Measurements from ENCODE around the gene WDR75. TPM values are rescaled to one million over a fixed set of nuclear protein-coding genes. Genes with fewer than 3 reads are reported as not detected.
A peak's percentile ranks its signal among the peaks of the same experiment; 100 is the strongest.

WDR75 gene
- 60.6 TPM for total RNA-seq

DNA sequence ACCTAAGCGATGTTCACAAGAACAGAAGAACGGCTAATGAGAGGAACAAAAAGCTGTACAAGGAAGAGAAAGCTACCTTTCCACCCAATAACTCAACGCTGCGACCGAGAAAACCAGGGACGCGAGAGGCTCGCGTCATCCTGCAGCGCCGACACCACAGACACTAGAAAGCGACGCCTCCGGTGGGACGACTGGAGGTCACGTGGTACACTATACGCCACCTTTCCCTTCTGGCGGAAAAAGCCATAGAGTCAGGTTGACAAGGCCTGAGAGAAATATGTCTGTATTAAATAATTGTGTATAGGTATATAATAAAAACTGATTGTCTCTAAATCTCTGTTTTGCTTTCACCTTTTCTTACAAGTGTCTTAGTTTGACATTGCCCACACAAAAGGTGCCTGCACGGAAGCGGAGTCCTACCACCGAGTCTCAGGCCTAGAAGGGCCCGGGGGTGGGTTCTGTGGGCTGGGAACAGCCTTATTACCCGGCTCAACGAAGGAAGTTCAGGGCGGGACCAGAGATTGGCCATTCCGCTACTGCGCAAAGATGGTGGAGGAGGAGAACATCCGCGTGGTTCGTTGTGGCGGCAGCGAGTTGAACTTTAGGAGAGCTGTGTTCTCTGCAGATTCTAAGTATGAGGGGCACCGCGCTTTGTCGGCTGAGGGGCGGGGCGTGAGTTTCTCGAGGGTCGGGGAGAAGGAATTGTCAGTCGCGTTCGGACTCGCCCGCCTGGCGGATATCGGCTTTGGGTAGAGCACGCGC lies at the start of gene WDR75:
Gene WDR75 (plus strand): TSS at position 528 of the 762 bp plus-strand sequence. CDS start 19 bp downstream, at position 547.
- Histone ChIP-seq H3K4me3 (ENCODE audit: low read length) (peak within 1 kb of the TSS; percentile 81), H3K27me3 (ENCODE audit: insufficient read depth, low read length) (no peaks in the 10 kb centered on the region), H3K9me3 (ENCODE audit: low read depth, low read length) (no peaks in the 10 kb centered on the region), H3K4me1 (ENCODE audit: insufficient read depth, low read length) (peaks cover 14% of the 10 kb centered on the region)

DNA sequence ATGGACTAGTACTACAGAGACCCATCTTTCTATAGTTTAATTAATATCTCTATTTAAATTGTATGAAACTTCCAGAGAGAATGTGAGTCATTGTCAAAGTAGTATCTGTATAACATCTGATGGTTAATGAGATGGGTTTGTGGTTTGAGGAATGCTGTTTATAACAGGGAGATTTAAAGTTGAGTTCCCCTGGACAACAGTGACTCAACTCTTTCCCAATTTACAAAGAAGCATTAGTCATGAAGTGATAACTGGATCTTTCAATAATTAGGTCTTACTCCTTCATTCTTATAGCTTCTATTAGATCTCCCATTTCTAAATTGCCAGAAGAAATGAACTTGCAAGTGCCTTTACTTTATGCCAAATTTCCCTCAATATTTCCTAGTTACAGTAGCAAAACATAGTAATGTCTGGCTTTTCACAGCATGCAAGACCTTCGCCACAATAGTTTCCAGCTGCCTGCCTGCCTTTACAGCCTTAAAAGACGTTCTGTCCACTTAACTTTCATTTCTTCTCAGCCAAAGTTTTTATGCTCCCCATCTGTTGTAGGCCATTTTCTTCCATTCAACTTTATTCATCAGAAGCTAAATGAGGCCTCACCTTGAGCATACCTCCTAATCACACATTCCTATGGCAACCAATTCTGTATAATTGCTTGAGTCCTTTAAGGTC lies 47.7 kb upstream of the WDR75 start:
- Histone ChIP-seq H3K4me1 (ENCODE audit: insufficient read depth, low read length) (no peaks in the 10 kb centered on the region), H3K4me3 (ENCODE audit: low read length) (no peak overlapping the region), H3K9me3 (ENCODE audit: low read depth, low read length) (peaks cover 7% of the 10 kb centered on the region), H3K27me3 (ENCODE audit: insufficient read depth, low read length) (no peaks in the 10 kb centered on the region)

DNA sequence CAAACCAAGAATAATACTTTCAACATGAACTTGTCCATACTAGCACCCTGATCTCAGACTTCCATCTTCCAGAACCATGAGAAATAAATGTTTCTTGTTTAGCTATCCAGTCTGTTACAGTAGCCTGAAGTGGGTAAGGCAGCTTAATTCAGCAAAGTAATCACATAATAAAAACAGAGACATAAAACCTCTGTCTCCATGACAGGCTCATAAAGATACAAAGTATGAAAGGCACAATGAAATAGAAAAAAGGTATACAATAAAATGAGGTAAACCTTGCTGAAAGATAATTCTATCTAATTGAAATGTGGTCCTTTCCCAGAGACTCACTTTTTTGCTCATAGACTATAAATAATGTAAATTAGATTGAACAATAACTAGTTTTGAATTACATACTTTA lies 46.7 kb upstream of the WDR75 start:
- Histone ChIP-seq H3K4me3 (ENCODE audit: low read length) (no peak overlapping the region), H3K9me3 (ENCODE audit: low read depth, low read length) (peaks cover 7% of the 10 kb centered on the region), H3K27me3 (ENCODE audit: insufficient read depth, low read length) (no peaks in the 10 kb centered on the region), H3K4me1 (ENCODE audit: insufficient read depth, low read length) (no peaks in the 10 kb centered on the region)

DNA sequence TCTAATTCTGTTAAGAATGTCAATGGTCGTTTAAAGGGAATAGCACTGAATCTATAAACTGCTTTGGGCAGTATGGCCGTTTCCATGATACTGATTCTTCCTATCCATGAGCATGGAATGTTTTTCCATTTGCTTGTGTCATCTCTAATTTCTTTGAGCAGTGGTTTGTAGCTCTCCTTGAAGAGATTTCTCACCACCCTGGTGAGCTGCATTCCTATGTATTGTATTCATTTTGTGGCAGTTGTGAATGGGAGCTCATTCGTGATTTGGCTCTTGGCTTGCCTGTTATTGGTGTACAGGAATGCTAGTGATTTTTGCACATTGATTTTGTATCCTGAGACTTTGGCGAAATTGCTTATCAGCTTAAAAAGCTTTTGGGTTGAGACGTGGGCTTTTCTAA lies 38.3 kb upstream of the WDR75 start:
- Histone ChIP-seq H3K4me1 (ENCODE audit: insufficient read depth, low read length) (no peaks in the 10 kb centered on the region), H3K9me3 (ENCODE audit: low read depth, low read length) (peaks cover 7% of the 10 kb centered on the region), H3K27me3 (ENCODE audit: insufficient read depth, low read length) (no peaks in the 10 kb centered on the region), H3K4me3 (ENCODE audit: low read length) (no peak overlapping the region)

DNA sequence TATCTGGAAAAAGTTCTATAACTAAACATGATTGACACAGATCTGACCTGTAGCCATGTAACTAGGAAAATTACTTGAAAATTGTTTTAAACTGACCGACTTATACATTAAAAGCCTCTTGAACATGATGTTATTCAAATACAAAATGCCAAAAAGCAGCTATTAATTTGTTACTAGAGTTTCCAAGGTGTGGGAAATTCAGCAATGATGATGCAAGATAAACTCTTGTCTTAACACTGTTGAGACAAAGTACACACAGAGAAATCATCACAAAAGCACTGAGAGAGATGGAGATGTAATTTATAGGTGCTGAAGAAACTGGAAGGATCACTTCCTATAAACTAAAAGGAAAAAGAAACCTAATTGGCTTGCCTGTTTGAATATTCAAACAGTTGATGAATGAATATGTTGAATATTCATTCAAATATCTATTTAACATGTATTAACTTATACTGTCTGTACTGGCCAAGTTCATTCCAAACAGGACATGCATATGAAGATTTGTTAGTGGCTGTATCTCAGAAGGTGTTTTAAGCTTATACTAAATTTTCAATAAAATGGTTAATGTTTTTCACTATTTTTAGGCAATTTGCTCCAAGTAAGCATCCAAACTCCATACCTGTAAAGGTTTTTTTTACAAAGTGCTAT lies 34.6 kb upstream of the WDR75 start:
- H3K4me1 ChIP-seq (ENCODE audit: insufficient read depth, low read length), result no peaks in the 10 kb centered on the region
- no peak overlapping the region for H3K4me3 ChIP-seq (ENCODE audit: low read length)
- H3K27me3 ChIP-seq (ENCODE audit: insufficient read depth, low read length), result no peaks in the 10 kb centered on the region
- no peaks in the 10 kb centered on the region for H3K9me3 ChIP-seq (ENCODE audit: low read depth, low read length)

DNA sequence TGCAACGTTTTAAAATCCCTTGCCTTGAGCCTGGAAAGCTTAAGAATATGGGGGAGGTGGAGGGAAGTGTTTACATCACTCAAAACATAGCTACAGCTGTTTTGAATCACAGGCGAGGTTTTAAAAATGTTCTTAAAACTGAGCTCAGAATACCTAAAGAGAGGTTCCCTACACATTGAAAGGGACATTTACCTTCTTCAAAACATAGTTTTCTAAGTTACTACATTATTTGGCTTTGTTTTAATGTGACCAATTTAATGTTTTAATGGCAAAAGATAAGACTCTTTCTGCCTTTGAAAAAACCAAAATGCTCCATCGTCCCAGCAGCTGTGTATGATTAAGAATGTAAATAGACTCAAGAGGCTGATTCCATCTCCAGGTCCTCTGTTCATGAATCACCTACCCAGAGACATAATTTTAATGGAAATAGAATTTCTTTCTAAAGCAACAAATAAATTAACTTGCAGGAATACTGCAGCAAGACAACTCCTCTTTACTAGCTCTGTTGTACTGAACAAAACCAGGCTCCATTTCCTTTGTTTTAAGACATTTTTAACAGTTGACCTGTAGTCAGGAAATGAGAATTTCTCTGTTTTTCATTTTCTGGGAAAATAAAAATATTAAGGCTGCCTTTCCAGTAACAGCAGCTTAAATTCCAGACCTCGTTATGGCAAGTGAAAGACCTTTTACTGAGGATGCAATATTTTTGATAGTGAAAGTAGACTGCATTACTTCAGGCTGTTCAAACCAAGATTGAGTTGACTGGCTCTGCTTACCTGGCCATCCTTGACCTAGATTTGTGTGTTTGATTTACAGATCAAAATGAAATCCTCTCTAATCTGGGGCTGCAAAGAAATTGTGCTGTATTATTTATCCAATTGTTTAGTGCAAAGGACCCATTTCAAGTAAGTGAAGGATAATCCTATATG lies 33.7 kb upstream of the WDR75 start:
- Histone ChIP-seq H3K9me3 (ENCODE audit: low read depth, low read length) (no peaks in the 10 kb centered on the region), H3K4me3 (ENCODE audit: low read length) (no peak overlapping the region), H3K4me1 (ENCODE audit: insufficient read depth, low read length) (no peaks in the 10 kb centered on the region), H3K27me3 (ENCODE audit: insufficient read depth, low read length) (no peaks in the 10 kb centered on the region)

DNA sequence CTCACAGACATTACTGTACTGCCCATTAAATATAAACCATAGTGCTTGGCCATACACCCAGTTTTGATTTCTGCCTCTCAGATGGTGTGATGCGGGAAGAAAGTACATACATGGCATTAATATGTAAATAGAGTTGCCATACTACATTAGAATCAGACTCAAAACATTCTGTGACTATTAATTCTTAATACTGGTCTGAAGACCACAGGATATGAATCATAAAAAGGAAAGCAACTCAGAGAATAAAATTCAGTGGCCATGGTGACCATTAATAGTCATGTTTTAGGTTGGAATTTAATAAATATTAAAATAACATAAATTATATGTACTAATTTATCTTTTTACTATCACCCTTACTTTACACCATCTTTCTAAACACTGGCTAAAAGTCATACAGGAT lies 33.0 kb upstream of the WDR75 start:
- Histone ChIP-seq H3K27me3 (ENCODE audit: insufficient read depth, low read length) (no peaks in the 10 kb centered on the region), H3K4me3 (ENCODE audit: low read length) (no peak overlapping the region), H3K9me3 (ENCODE audit: low read depth, low read length) (no peaks in the 10 kb centered on the region), H3K4me1 (ENCODE audit: insufficient read depth, low read length) (no peaks in the 10 kb centered on the region)

DNA sequence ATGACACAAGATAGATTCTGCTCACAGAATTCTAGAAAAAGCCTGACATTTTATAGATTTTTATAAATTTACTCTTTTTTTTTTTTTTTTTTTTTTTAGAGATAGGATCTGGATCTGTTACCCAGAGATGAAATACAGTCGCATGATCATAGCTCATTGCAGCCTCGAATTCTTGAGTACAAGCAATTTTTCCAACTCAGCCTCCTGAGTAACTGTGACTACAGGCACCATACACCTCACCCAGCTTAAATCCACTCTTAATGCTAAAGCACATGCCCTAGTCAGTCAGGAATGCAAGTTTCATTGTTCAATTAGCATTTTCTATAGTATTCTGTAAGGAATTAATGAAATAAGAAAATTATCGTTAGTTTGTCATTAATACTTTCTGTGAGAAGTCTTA lies 32.1 kb upstream of the WDR75 start:
- Histone ChIP-seq H3K4me1 (ENCODE audit: insufficient read depth, low read length) (no peaks in the 10 kb centered on the region), H3K27me3 (ENCODE audit: insufficient read depth, low read length) (no peaks in the 10 kb centered on the region), H3K9me3 (ENCODE audit: low read depth, low read length) (no peaks in the 10 kb centered on the region), H3K4me3 (ENCODE audit: low read length) (no peak overlapping the region)

DNA sequence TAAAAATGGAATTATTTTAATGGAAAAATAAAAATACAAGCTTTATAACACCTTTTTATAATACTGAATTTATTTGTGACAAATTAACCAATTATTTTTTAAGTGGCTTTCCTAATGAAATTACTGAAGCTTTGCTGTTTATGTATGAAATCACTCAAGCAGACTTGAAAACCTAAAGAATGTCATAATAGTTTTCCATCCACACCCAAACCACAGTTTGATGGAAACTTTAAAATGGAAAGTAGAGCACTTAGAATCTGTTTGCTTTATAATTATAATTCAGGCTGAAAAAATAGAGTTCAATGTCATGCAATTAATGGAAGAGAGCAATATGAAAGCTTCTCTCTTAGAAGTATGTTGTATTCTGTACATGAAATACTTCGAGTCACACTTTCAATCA lies 31.6 kb upstream of the WDR75 start:
- no peak overlapping the region for H3K4me3 ChIP-seq (ENCODE audit: low read length)
- no peaks in the 10 kb centered on the region for H3K9me3 ChIP-seq (ENCODE audit: low read depth, low read length)
- no peaks in the 10 kb centered on the region for H3K27me3 ChIP-seq (ENCODE audit: insufficient read depth, low read length)
- H3K4me1 ChIP-seq (ENCODE audit: insufficient read depth, low read length), result no peaks in the 10 kb centered on the region

DNA sequence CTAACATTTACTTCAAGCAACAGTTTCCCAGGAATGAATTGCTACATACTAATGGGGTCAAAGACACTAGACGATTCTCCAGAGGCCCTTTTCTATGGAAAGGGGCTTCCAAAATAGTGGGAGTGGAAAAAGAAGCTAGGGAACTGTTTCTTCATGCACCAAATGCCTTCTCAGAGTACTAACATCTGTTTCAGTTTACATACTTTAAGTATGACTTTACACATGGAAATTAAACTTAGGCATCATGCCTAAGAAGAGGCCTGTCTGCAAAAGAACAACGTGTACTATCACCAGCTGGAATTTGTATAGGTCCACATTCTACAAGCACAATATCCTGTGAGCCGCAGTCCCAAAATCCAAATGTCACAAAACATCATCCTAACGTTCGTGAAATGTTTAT lies 29.4 kb upstream of the WDR75 start:
- Histone ChIP-seq H3K4me1 (ENCODE audit: insufficient read depth, low read length) (no peaks in the 10 kb centered on the region), H3K9me3 (ENCODE audit: low read depth, low read length) (no peaks in the 10 kb centered on the region), H3K4me3 (ENCODE audit: low read length) (no peak overlapping the region), H3K27me3 (ENCODE audit: insufficient read depth, low read length) (no peaks in the 10 kb centered on the region)

DNA sequence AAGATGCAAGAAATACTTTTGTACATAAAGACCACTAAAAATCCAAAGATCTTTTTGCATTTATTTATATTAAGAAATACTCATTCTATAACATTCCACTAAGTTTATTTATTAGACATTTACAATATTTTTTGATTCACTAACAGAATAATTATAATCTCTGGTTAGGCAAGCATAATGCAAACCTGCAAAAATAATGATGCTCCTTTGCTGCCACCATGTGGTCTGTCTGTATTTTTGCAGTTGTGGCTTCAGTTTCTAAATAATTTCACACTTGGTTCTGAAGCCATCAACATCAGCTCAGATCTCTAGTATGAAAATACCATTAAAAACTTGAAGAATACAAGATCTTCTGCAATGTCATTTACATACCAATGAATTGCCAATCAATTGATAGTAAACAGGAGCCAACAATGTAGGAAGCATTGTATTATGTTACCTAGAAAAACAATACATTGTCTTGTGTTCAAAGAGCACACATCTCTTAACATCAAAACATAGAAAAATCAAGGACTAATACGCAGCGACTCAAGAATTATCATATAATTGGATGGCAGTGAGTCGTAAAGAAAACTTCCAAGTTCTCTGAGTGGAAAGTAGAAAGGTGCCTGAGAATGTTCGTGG lies 28.8 kb upstream of the WDR75 start:
- Histone ChIP-seq H3K27me3 (ENCODE audit: insufficient read depth, low read length) (no peaks in the 10 kb centered on the region), H3K4me3 (ENCODE audit: low read length) (no peak overlapping the region), H3K9me3 (ENCODE audit: low read depth, low read length) (no peaks in the 10 kb centered on the region), H3K4me1 (ENCODE audit: insufficient read depth, low read length) (no peaks in the 10 kb centered on the region)

DNA sequence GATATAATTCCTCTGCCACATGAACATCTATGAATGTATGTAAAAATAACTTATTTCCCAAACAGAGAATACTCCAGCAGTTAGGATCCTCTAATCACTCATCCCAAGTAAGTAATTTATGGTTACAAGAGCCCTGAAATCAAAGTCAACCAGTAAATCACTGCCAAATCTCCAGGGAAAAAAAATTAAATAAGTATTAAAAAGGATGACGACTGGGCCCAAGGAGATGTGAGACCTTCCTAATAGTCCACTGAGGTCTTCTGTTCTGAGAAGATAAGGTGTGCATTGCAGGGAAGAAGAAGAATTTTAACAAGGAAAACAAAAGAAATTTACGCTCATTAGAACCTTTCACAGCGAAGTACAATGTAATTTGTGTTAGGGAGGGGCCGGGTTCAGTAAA lies 28.0 kb upstream of the WDR75 start:
- no peaks in the 10 kb centered on the region for H3K4me1 ChIP-seq (ENCODE audit: insufficient read depth, low read length)
- no peaks in the 10 kb centered on the region for H3K27me3 ChIP-seq (ENCODE audit: insufficient read depth, low read length)
- H3K9me3 ChIP-seq (ENCODE audit: low read depth, low read length), result no peaks in the 10 kb centered on the region
- H3K4me3 ChIP-seq (ENCODE audit: low read length), result no peak overlapping the region

DNA sequence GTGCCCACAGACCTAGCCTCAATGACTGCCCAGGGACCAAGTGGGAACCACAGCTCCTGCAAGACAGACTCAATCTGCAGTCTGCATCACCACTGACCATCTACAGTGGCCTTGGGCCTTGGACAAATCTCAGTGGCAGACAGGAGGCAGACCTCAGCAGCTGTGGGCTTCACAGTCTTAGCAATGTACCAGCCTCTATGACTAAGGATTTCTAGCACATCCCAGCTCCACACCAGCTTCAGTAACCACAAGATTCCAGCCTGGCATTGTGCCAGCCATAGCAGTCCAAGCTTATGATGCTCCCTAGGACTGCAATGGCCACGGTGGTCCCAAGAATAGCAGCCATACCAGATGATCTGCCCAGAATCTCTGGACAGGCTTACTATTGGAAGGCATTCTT lies 19.6 kb upstream of the WDR75 start:
- Histone ChIP-seq H3K27me3 (ENCODE audit: insufficient read depth, low read length) (no peaks in the 10 kb centered on the region), H3K4me3 (ENCODE audit: low read length) (no peak overlapping the region), H3K4me1 (ENCODE audit: insufficient read depth, low read length) (no peaks in the 10 kb centered on the region), H3K9me3 (ENCODE audit: low read depth, low read length) (no peaks in the 10 kb centered on the region)

DNA sequence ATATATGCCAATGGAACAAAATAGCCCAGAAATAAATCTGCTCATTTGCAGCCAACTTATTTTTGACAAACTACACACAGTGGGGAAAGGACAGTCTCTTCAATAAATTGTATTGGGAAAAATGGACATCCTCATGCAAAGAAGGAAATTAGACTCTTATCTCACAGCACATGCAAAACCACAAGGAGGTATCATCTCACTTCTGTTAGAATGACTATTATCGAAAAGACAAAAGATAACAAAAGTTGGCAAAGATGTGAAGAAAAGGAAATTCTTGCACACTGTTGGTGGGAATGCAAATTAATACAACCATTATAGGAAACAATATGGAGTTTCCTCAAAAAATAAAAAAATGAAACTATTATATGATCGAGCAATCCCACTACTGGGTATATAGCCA lies 16.3 kb upstream of the WDR75 start:
- Histone ChIP-seq H3K9me3 (ENCODE audit: low read depth, low read length) (no peaks in the 10 kb centered on the region), H3K4me3 (ENCODE audit: low read length) (no peak overlapping the region), H3K4me1 (ENCODE audit: insufficient read depth, low read length) (no peaks in the 10 kb centered on the region), H3K27me3 (ENCODE audit: insufficient read depth, low read length) (no peaks in the 10 kb centered on the region)

Data from mononuclear cell (primary cell).